ENCODE results near the gene HNRNPAB. TPM values are rescaled to one million over a fixed set of nuclear protein-coding genes. Genes with fewer than 3 reads are reported as not detected.
"Not testable (repeated sequence)": the region's sequence is repeated elsewhere in the genome, so short reads cannot be mapped to it uniquely, and the experiment has no call there.

HNRNPAB gene
- total RNA-seq, 2 donors from 2014 or later, result 66.3 to 124 TPM

DNA sequence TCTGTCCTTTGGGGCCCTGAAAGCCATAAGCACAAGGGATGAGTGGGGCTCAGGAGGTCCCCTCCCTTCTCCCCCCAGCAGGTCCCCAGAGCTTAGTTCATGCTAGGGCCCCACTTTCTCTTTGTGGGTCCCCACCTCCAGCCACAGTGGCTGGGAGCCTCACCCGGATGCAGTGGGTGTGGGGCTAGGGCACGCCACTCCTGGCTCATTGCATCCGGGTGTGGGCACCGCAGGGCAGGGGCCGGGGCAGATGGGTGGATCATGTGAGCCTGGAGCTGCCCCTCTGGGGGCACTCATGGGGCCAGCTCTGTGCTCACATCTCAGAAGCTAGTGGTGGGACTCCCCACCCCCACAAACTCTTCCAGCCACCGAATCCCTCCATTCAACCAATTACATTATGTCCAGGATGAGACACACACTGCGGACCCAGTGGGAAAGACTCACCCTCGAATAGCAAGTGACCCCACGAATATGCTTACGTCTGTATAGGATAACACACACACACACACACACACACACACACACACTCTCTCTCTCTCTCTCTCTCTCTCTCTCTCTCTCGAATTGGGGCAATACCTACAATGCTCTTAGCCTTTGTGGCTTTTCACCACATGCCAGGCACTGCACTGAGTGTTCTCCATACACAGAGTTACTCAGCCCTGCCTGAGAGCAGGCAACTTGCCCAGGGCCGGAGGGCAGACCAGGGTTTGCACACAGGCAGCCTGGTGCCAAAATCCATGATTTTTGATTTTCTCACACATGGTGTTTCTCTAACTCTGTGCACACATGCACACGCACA is 45.1 kb downstream of the HNRNPAB start:
- H3K4me1 ChIP-seq (ENCODE audit: control insufficient read depth in 1 of 2, low read depth in 2 of 2), result no peaks in the 10 kb centered on the region
- H3K27me3 ChIP-seq (replicated peaks; ENCODE audit: insufficient read depth), result no peaks in the 10 kb centered on the region
- ATAC-seq (ENCODE audit: insufficient number of reproducible peaks, low FRiP score, low read depth) (no peak), DNase-seq (ENCODE audit: low spot score) (no peak)
- no peaks in the 10 kb centered on the region for H3K9me3 ChIP-seq
- no peak overlapping the region for H3K4me3 ChIP-seq
- TF ChIP-seq CTCF (IDR thresholded peaks at IDR 0.05), result no peak
- no peaks in the 10 kb centered on the region for H3K36me3 ChIP-seq
- no peak overlapping the region for H3K27ac ChIP-seq

DNA sequence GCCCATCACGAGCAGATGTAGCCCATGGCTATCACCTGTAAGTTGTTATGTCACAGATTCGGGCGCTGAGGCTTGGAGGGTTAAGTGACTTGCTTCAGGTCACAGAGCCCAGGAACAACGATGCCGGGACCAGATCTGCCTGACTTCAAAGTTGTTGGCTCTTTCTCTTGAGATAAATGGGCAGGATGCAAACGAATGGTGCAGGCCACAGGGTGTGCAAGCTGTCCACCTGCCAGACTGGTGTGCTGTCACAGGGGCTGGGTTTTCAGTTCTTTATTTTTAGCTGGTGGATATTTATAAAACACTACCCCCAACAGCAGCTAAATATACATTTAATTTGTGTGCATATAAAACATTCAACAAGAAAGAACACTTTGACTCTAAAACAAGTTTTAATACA is 45.9 kb downstream of the HNRNPAB start:
- Histone ChIP-seq H3K4me3 (no peak overlapping the region), H3K36me3 (no peaks in the 10 kb centered on the region), H3K27ac (no peak overlapping the region), H3K4me1 (ENCODE audit: control insufficient read depth in 1 of 2, low read depth in 2 of 2) (no peaks in the 10 kb centered on the region), H3K9me3 (no peaks in the 10 kb centered on the region), H3K27me3 (replicated peaks; ENCODE audit: insufficient read depth) (no peaks in the 10 kb centered on the region)
- no peak for ATAC-seq (ENCODE audit: insufficient number of reproducible peaks, low FRiP score, low read depth)
- DNase-seq (ENCODE audit: low spot score), result no peak
- TF ChIP-seq CTCF (IDR thresholded peaks at IDR 0.05), result no peak

DNA sequence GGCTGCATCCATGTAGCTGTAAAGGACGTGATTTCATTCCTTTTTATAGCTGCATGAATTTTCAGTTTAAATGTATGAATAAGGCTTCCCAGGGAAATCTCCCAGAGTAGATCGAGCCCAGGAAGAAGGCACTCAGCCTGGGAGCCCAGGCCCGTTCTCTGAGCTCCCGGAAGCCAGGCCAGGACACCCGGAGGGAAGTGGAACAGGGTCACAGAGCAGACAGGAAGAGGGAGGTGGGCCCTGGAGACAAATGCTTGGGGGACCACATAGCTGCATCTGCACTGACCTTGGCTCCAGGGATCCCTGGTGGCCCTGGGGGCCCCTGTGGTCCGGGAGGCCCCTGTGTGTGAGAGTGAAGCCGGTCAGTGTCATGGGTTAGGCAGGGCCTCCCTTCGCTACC is 47.9 kb downstream of the HNRNPAB start:
- DNase-seq (ENCODE audit: low spot score), result no peak
- Histone ChIP-seq H3K36me3 (no peaks in the 10 kb centered on the region), H3K27ac (no peak overlapping the region), H3K27me3 (replicated peaks; ENCODE audit: insufficient read depth) (no peaks in the 10 kb centered on the region), H3K4me3 (no peak overlapping the region), H3K9me3 (no peaks in the 10 kb centered on the region), H3K4me1 (ENCODE audit: control insufficient read depth in 1 of 2, low read depth in 2 of 2) (no peaks in the 10 kb centered on the region)
- ATAC-seq (ENCODE audit: insufficient number of reproducible peaks, low FRiP score, low read depth), result no peak
- TF ChIP-seq CTCF (IDR thresholded peaks at IDR 0.05), result no peak

DNA sequence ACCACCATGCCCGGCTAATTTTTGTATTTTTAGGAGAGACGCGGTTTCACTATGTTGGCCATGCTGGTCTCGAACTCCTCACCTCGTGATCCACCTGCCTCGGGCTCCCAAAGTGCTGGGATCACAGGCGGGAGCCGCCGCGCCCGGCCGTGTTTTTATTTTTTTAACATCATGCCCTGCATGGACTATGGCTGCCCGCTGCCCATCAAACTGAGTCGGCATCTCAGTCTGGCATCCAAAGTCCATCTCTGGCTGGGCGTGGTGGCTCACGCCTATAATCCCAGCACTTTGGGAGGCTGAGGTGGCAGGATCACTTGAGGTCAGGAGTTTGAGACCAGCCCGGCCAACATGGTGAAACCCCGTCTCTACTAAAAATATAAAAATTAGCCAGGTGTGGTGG is 49.3 kb downstream of the HNRNPAB start:
- H3K27me3 ChIP-seq (replicated peaks; ENCODE audit: insufficient read depth); ATAC-seq (ENCODE audit: insufficient number of reproducible peaks, low FRiP score, low read depth); H3K9me3 ChIP-seq; H3K4me3 ChIP-seq; H3K27ac ChIP-seq; DNase-seq (ENCODE audit: low spot score); H3K4me1 ChIP-seq (ENCODE audit: control insufficient read depth in 1 of 2, low read depth in 2 of 2); H3K36me3 ChIP-seq: not testable (repeated sequence)

- DNase-seq (ENCODE audit: low spot score) (no peak), ATAC-seq (ENCODE audit: insufficient number of reproducible peaks, low FRiP score, low read depth) (no peak)
- H3K4me3 ChIP-seq, result no peak overlapping the region
- no peaks in the 10 kb centered on the region for H3K27me3 ChIP-seq (replicated peaks; ENCODE audit: insufficient read depth)
- H3K9me3 ChIP-seq, result no peaks in the 10 kb centered on the region
- no peak overlapping the region for H3K27ac ChIP-seq
- no peaks in the 10 kb centered on the region for H3K36me3 ChIP-seq
- no peak for TF ChIP-seq CTCF (IDR thresholded peaks at IDR 0.05)
- H3K4me1 ChIP-seq (ENCODE audit: control insufficient read depth in 1 of 2, low read depth in 2 of 2), result no peaks in the 10 kb centered on the region
These were observed 52.4 kb downstream of the HNRNPAB start for GRCh38 chr5:178256746-178257145.

- no peak for TF ChIP-seq CTCF (IDR thresholded peaks at IDR 0.05)
- DNase-seq (ENCODE audit: low spot score) (no peak), ATAC-seq (ENCODE audit: insufficient number of reproducible peaks, low FRiP score, low read depth) (no peak)
- no peak overlapping the region for H3K27ac ChIP-seq
- H3K36me3 ChIP-seq, result no peaks in the 10 kb centered on the region
- H3K4me3 ChIP-seq, result no peak overlapping the region
- no peaks in the 10 kb centered on the region for H3K4me1 ChIP-seq (ENCODE audit: control insufficient read depth in 1 of 2, low read depth in 2 of 2)
- H3K27me3 ChIP-seq (replicated peaks; ENCODE audit: insufficient read depth), result no peaks in the 10 kb centered on the region
- H3K9me3 ChIP-seq, result no peaks in the 10 kb centered on the region
These were observed 53.3 kb downstream of the HNRNPAB start for GRCh38 chr5:178257650-178258049.
